Vagina (tissue), 2 donors: ENCODE data around the gene NCOR2. TPM values are rescaled to one million over a fixed set of nuclear protein-coding genes. Genes with fewer than 3 reads are reported as not detected.

Experiments
- DNase-seq, 2 donors: peaks; one replicate each; pipeline ENCODE4 v3.0.0-alpha.2; 2017; ENCODE audit errors: extremely low spot score in 2 of 2
- H3K27ac ChIP-seq: fragments of 200-600 bp; sonication (generic); one replicate; pipeline ENCODE4 v1.5.1; 2019
- H3K27me3 ChIP-seq: fragments of 200-600 bp; sonication (generic); one replicate; pipeline ENCODE4 v1.5.1; 2019
- H3K36me3 ChIP-seq, 2 donors: fragments of 200-600 bp; sonication (generic); one replicate each; pipeline ENCODE4 v1.5.1; 2017 to 2019
- H3K4me1 ChIP-seq: fragments of 200-600 bp; sonication (generic); one replicate; pipeline ENCODE4 v1.5.1; 2019
- H3K4me3 ChIP-seq, 2 donors: fragments of 200-600 bp; sonication (generic); 1 replicate in 1 of 2; 2 replicates in 1 of 2; pipeline ENCODE4 v1.5.1; 2016 to 2019
- H3K9me3 ChIP-seq: fragments of 200-600 bp; sonication (generic); one replicate; pipeline ENCODE4 v1.5.1; 2019
- CTCF ChIP-seq, 3 experiments: fragments of 450-650 bp in 2 of 3; fragments of 200-600 bp in 1 of 3; sonication (generic) in 1 of 3; IDR thresholded peaks; one replicate each; pipeline ENCODE4 v1.5.1; 2017 to 2019; ENCODE audit warnings: antibody characterized with exemption in 3 of 3, mild to moderate bottlenecking in 2 of 3, moderate library complexity in 2 of 3
- POLR2A ChIP-seq, 2 donors: fragments of 450-650 bp; IDR thresholded peaks; one replicate each; pipeline ENCODE4 v1.6.1; 2017; ENCODE audit warnings: antibody characterized with exemption in 2 of 2, mild to moderate bottlenecking in 2 of 2, moderate library complexity in 2 of 2
- POLR2AphosphoS5 ChIP-seq, 2 donors: sonication (generic); formaldehyde crosslinking; IDR thresholded peaks; one replicate each; pipeline ENCODE4 v1.9.0; 2017; ENCODE audit warnings: antibody characterized with exemption in 2 of 2, mild to moderate bottlenecking in 2 of 2, low read depth in 1 of 2; ENCODE audit not compliant: insufficient read depth in 1 of 2
- intact Hi-C: fragments of 100-400 bp; cut with DNase I; formaldehyde crosslinking; loops from one replicate; pipeline ENCODE4 v1.15.1; 2023
- total RNA-seq: library from RNA; depleted of rRNA; stranded (reverse); fragments of >200 nt; gene quantifications from one replicate; pipeline ENCODE4 v1.2.3, GENCODE V29; 2016

NCOR2 gene
- total RNA-seq, 1 donor from 2014 or later, result 120 TPM

- Histone ChIP-seq H3K9me3 (no peaks in the 10 kb centered on the region), H3K4me1 (peaks cover 82% of the 10 kb centered on the region), H3K27me3 (no peaks in the 10 kb centered on the region), H3K4me3 (no peak overlapping the region), H3K36me3 (no peaks in the 10 kb centered on the region), H3K27ac (no peak overlapping the region)
- TF ChIP-seq CTCF (IDR thresholded peaks at IDR 0.05), result no peak
- TF ChIP-seq POLR2A (IDR thresholded peaks at IDR 0.05), result no peak
- no peak for TF ChIP-seq POLR2AphosphoS5 (IDR thresholded peaks at IDR 0.05; ENCODE audit: insufficient read depth in 1 of 2, low read depth in 1 of 2)
- intact Hi-C loops, result no loop called here
- DNase-seq, result no peak
Observed at GRCh38 chr12:124558313-124558712, 9.1 kb downstream of the NCOR2 start.

- no peak for DNase-seq
- intact Hi-C loops, result no loop called here
- no peak overlapping the region for H3K4me3 ChIP-seq
- H3K27me3 ChIP-seq, result no peaks in the 10 kb centered on the region
- peaks cover 76% of the 10 kb centered on the region for H3K4me1 ChIP-seq
- no peaks in the 10 kb centered on the region for H3K9me3 ChIP-seq
- no peaks in the 10 kb centered on the region for H3K36me3 ChIP-seq
- H3K27ac ChIP-seq, result peak overlapping the region; percentile 22
- no peak for TF ChIP-seq CTCF (IDR thresholded peaks at IDR 0.05)
- no peak for TF ChIP-seq POLR2A (IDR thresholded peaks at IDR 0.05)
- no peak for TF ChIP-seq POLR2AphosphoS5 (IDR thresholded peaks at IDR 0.05; ENCODE audit: insufficient read depth in 1 of 2, low read depth in 1 of 2)
Observed at GRCh38 chr12:124557518-124558223, 9.7 kb downstream of the NCOR2 start.

GRCh38 chr12:124556896-124557501 lies 10.4 kb downstream of the NCOR2 start:
- intact Hi-C loops, result no loop called here
- H3K9me3 ChIP-seq, result no peaks in the 10 kb centered on the region
- peaks cover 77% of the 10 kb centered on the region for H3K4me1 ChIP-seq
- TF ChIP-seq POLR2A (IDR thresholded peaks at IDR 0.05) (no peak), POLR2AphosphoS5 (IDR thresholded peaks at IDR 0.05; ENCODE audit: insufficient read depth in 1 of 2, low read depth in 1 of 2) (no peak), CTCF (IDR thresholded peaks at IDR 0.05) (no peak)
- peak overlapping the region; percentile 22 for H3K27ac ChIP-seq
- DNase-seq, result no peak
- no peaks in the 10 kb centered on the region for H3K36me3 ChIP-seq
- H3K27me3 ChIP-seq, result no peaks in the 10 kb centered on the region
- H3K4me3 ChIP-seq, result no peak overlapping the region

GRCh38 chr12:124556074-124556466 lies 11.3 kb downstream of the NCOR2 start:
- no peak for TF ChIP-seq POLR2A (IDR thresholded peaks at IDR 0.05)
- no peak for TF ChIP-seq POLR2AphosphoS5 (IDR thresholded peaks at IDR 0.05; ENCODE audit: insufficient read depth in 1 of 2, low read depth in 1 of 2)
- no peak for TF ChIP-seq CTCF (IDR thresholded peaks at IDR 0.05)
- Histone ChIP-seq H3K27me3 (no peaks in the 10 kb centered on the region), H3K4me1 (peaks cover 78% of the 10 kb centered on the region), H3K27ac (no peak overlapping the region), H3K4me3 (no peak overlapping the region), H3K36me3 (no peaks in the 10 kb centered on the region), H3K9me3 (no peaks in the 10 kb centered on the region)
- intact Hi-C loops, result no loop called here
- DNase-seq, result no peak
